ENCODE measurements around the gene FBRSL1. TPM values are rescaled to one million over a fixed set of nuclear protein-coding genes. Genes with fewer than 3 reads are reported as not detected.

The FBRSL1 gene
- total RNA-seq, 2 donors from 2014 or later: 20.2 to 22.5 TPM

- no peak for DNase-seq (ENCODE audit: low spot score)
- Histone ChIP-seq H3K27ac (no peak overlapping the region), H3K36me3 (no peaks in the 10 kb centered on the region), H3K4me1 (ENCODE audit: control insufficient read depth in 1 of 2, low read depth in 2 of 2) (no peaks in the 10 kb centered on the region), H3K9me3 (no peaks in the 10 kb centered on the region), H3K4me3 (no peak overlapping the region), H3K27me3 (replicated peaks; ENCODE audit: insufficient read depth) (no peaks in the 10 kb centered on the region)
- no peak for TF ChIP-seq CTCF (IDR thresholded peaks at IDR 0.05)
- ATAC-seq (ENCODE audit: insufficient number of reproducible peaks, low FRiP score, low read depth): no peak
Observed at GRCh38 chr12:132451172-132451835, 38.6 kb upstream of the FBRSL1 start.

DNA sequence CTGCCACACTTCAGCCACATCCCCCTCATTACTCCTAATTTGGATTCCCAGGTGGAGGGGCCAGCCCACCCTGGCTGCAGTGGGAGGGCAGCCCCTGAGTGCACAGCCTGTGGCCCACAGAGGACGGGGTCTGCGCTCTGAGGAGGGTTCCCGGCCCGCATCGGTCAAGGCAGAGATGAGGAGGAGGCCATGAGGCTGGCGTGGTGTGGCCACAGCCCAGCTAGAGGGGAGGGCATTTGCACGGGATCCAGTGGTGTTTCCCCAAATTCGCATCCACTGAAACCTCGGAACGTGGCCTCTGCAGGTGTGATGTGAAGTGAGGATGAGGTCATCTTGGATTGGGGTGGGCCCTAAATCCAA lies 38.1 kb upstream of the FBRSL1 start:
- TF ChIP-seq CTCF (IDR thresholded peaks at IDR 0.05): no peak
- ATAC-seq (ENCODE audit: insufficient number of reproducible peaks, low FRiP score, low read depth): no peak
- Histone ChIP-seq H3K4me1 (ENCODE audit: control insufficient read depth in 1 of 2, low read depth in 2 of 2) (no peaks in the 10 kb centered on the region), H3K4me3 (no peak overlapping the region), H3K9me3 (no peaks in the 10 kb centered on the region), H3K27ac (no peak overlapping the region), H3K27me3 (replicated peaks; ENCODE audit: insufficient read depth) (no peaks in the 10 kb centered on the region), H3K36me3 (no peaks in the 10 kb centered on the region)
- DNase-seq (ENCODE audit: low spot score): no peak

DNA sequence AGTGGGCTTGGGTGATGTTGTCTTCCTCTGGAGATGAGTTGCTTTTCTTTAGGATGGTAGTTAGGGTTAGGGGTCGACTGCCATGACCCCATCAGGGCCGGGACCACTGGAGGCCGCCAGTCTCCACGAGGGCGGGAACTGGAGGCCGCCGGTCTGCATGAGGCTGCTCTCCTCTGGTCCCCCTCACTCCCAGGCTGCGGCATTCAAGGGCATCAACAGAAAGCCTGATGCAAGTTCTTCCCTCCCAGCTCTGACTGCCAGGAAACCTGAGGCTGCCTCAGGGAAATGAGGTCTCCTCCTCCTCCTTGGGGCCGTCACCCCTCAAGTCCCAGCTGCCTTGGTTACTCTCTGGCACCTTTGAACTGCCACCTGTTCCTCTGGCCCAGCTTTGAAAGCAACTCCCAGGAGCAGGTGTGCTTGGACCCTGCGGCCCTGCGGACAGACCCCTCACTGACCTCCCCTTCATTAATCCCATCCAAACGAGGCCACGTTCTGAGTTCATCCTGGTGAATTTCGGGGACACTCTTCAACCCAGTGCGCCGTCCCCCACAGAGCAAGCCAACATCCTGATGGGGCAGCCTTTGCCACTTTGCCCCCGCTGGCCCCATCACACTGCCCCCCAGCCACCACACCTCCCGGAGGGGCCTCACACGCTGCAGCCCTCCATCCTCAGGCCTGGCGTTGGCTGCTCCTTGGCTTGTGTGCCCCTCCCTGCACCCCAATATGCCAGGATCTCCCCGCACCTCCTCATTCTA lies 37.2 kb upstream of the FBRSL1 start:
- ATAC-seq (ENCODE audit: insufficient number of reproducible peaks, low FRiP score, low read depth) (no peak), DNase-seq (ENCODE audit: low spot score) (no peak)
- no peaks in the 10 kb centered on the region for H3K27me3 ChIP-seq (replicated peaks; ENCODE audit: insufficient read depth)
- H3K27ac ChIP-seq: no peak overlapping the region
- no peaks in the 10 kb centered on the region for H3K4me1 ChIP-seq (ENCODE audit: control insufficient read depth in 1 of 2, low read depth in 2 of 2)
- no peaks in the 10 kb centered on the region for H3K9me3 ChIP-seq
- no peak for TF ChIP-seq CTCF (IDR thresholded peaks at IDR 0.05)
- H3K36me3 ChIP-seq: no peaks in the 10 kb centered on the region
- no peak overlapping the region for H3K4me3 ChIP-seq

GRCh38 chr12:132453361-132454192 lies 36.4 kb upstream of the FBRSL1 start:
- no peak for ATAC-seq (ENCODE audit: insufficient number of reproducible peaks, low FRiP score, low read depth)
- Histone ChIP-seq H3K4me3 (no peak overlapping the region), H3K27ac (no peak overlapping the region), H3K27me3 (replicated peaks; ENCODE audit: insufficient read depth) (no peaks in the 10 kb centered on the region), H3K4me1 (ENCODE audit: control insufficient read depth in 1 of 2, low read depth in 2 of 2) (no peaks in the 10 kb centered on the region), H3K36me3 (no peaks in the 10 kb centered on the region), H3K9me3 (no peaks in the 10 kb centered on the region)
- DNase-seq (ENCODE audit: low spot score): no peak
- no peak for TF ChIP-seq CTCF (IDR thresholded peaks at IDR 0.05)
